B cell (primary cell): Measurements from ENCODE around the gene CABLES2.

Experiments
- CTCF ChIP-seq: fragments of 200-600 bp; IDR thresholded peaks from one replicate; pipeline ENCODE4 v1.8.0; 2022; ENCODE audit warnings: antibody characterized with exemption, mild to moderate bottlenecking
- EZH2 ChIP-seq: IDR thresholded peaks from 2 replicates; pipeline ENCODE4 v1.6.1; 2012; ENCODE audit warnings: borderline replicate concordance, low read depth, mild to moderate bottlenecking, moderate library complexity, low read length; ENCODE audit not compliant: insufficient read depth, poor library complexity, severe bottlenecking

GRCh38 chr20:62403331-62403730 is 3.8 kb downstream of the CABLES2 start:
- TF ChIP-seq CTCF (no peak), EZH2 (no peak)
